ENCODE results near the gene FITM2. TPM values are rescaled to one million over a fixed set of nuclear protein-coding genes. Genes with fewer than 3 reads are reported as not detected.
"Not testable (repeated sequence)": the region's sequence is repeated elsewhere in the genome, so short reads cannot be mapped to it uniquely, and the experiment has no call there.

FITM2 gene
- polyA plus RNA-seq, 4 donors = 8.3 to 9.1 (median 8.7) TPM

- DNase-seq (ENCODE audit: low read depth in 4 of 4, low spot score in 3 of 4) = no peak
These were observed 23.3 kb upstream of the FITM2 start for GRCh38 chr20:44334306-44334705.

- DNase-seq (ENCODE audit: low read depth in 4 of 4, low spot score in 3 of 4) = no peak
These were observed 20.2 kb upstream of the FITM2 start for GRCh38 chr20:44331201-44331600.

DNA sequence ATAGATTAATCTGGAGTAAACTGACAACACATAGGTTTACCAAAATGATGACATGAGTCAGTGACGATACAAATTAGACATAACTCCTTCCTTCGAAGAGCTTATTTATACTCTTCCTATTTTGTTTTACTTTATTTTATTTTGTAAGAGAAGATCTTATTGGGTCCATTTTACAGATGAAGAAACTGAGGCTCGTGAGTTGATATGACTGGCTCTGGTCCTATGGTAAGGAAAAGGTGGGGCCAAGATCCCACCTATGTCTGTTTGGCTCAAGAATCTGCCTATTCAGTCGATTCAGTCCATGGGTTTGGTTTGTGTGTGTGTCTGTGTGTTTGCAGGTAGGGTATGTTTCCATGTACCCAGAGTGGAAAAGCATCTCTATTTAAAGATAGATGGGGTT is 17.4 kb upstream of the FITM2 start:
- no peak for DNase-seq (ENCODE audit: low read depth in 4 of 4, low spot score in 3 of 4)

DNA sequence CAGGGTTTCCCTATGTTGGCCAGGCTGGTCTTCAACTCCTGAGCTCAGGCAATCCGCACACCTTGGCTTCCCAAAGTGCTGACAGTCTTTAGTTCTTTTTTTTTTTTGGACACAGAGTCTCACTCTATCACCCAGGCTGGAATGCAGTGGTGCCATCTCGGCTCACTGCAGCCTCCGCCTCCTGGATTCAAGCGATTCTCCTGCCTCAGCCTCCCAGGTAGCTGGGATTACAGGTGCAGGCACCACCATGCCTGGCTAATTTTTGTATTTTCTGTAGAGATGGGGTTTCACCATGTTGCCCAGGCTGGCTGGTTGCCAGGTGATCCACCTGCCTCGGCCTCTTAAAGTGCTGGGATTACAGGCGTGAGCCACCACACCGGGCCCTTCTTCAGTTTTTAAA is 16.7 kb upstream of the FITM2 start:
- DNase-seq (ENCODE audit: low read depth in 4 of 4, low spot score in 3 of 4) = not testable (repeated sequence)

- DNase-seq (ENCODE audit: low read depth in 4 of 4, low spot score in 3 of 4) = no peak
These were observed 15.6 kb upstream of the FITM2 start for GRCh38 chr20:44326391-44327159.

DNA sequence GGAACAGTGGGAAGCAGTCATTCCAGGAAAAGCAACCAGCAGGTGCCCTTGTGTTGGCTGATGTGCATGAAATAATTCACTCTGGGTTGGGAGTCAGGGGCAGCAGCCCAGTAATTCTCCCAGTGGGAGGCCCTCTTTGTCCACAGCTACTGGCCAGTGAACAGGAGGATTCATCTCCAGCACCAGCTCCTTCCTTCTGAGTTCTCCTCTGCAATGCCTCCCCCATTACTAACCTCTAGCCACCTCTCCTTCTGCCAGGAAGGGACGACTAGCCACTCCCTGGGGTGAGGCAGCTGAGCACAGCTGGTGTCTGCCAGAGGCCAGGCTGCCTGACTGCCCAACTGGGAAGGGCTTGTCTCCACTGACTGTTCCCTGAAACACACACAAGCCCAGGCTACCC is 13.3 kb upstream of the FITM2 start:
- DNase-seq (ENCODE audit: low read depth in 4 of 4, low spot score in 3 of 4) = no peak

GRCh38 chr20:44319839-44320422 is 8.9 kb upstream of the FITM2 start:
- no peak for DNase-seq (ENCODE audit: low read depth in 4 of 4, low spot score in 3 of 4)

GRCh38 chr20:44314870-44315269 is 3.9 kb upstream of the FITM2 start:
- no peak for DNase-seq (ENCODE audit: low read depth in 4 of 4, low spot score in 3 of 4)

DNA sequence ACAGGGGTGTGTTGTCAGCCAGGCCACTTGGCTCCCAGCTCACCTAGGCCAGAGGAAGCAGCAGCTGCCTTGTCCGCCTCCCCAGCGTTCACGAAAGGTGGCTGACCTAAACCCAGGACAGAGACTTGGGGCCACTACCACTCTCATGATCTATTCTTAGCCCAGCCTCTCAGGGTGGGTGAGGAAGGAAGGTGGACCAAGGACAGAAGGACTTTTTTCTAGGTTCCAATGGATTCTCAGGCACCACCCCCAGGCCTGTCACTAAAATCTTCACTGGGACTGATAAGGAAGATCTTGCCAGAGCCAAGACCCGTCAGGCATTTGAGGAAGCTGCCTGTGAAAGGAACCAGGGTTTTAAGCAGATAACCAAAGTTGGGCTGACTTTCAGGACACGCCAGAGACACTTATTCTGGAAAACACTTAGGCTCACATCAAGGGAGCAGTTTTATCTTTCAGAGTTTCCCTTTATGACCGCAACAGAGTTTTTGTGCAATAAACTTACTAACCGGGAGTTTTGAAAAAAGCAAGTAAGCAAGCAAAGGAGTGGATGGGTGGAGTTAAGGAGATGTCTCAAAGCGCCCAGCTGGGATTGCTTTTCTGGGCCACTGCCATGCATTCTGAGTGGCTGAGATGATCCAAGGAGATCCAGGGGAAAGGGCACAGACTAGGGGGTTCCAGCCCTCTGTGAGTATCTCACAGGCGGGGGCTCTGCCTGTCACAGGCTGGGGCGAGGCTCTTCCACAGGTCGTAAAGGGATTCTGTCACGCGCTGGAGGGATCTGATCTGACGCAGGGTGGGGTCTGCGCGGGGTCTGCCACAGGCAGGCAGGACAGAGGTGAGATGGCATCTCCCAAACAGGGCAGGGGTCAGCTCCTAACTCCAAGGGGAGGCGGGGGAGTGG is 989 bp downstream of the FITM2 start:
- DNase-seq (ENCODE audit: low read depth in 4 of 4, low spot score in 3 of 4) = no peak

- DNase-seq (ENCODE audit: low read depth in 4 of 4, low spot score in 3 of 4) = no peak
These were observed 4.1 kb downstream of the FITM2 start for GRCh38 chr20:44306927-44307326.

DNA sequence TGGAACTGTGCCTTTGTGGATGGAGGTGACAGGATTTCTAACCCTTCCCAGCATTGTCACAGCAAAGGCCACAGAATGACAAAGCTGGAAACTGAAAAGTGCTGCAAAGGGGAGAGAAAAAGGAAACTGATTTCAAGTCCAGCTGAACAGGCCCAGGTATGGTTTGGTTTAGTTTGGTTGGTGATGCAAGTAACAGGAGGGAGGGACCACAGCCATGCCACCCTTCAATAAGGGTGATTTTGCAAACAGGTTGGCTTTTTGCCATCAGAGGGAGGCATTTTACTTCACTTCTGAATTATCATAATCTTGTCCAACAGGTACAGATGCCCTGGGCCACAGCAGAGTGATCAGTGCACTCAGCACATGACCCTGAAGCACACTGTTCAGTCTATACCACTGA is 6.6 kb downstream of the FITM2 start:
- DNase-seq (ENCODE audit: low read depth in 4 of 4, low spot score in 3 of 4) = no peak

DNA sequence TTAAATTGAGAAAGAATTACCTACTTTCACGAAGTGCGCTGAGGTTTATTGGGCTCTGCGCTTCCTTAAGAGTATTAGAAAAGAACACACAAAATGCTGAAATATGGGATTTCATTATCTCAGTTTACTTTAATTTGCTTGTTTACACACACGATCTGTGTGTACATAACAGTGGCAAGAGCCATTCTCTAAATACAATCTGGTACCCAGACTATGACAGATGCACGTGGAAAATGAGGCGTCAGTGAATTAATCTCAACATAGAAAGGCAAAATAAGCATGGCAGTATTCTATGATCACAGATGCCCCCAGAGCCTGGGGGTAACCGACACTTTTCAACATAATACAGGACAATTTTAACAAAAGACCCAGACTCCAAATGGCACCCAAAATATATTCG is 8.3 kb downstream of the FITM2 start:
- no peak for DNase-seq (ENCODE audit: low read depth in 4 of 4, low spot score in 3 of 4)

DNA sequence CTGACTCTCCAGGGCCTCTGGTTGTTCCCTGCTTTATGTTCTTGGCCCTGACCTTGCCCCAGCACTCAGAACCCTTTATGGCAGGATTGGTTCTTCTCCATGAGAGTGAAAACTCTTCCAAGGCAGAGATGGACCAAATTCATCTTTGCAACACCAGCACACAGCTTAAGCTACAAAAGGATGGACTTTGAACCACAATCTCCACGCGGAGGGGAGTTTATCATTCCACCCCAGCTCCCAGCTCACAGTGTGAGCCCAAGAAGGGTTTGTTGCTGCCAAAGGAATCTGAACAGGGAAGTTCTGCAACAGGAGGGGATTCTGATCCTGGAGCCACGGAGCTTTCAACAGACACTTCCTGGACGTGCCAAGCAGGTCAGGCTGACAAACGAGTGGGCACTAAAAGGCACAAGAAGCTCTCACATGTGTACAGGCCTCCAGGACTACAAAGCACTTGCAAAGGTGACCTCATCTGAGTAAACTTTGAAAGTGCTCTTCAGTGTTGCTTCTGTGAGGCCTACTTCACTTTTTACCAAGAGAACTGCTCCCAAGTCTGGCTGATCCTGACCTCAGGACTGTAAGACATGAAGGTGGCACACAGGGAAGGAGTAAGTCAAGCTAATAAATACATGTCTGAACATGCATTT is 8.9 kb downstream of the FITM2 start:
- DNase-seq (ENCODE audit: low read depth in 4 of 4, low spot score in 3 of 4) = no peak

DNA sequence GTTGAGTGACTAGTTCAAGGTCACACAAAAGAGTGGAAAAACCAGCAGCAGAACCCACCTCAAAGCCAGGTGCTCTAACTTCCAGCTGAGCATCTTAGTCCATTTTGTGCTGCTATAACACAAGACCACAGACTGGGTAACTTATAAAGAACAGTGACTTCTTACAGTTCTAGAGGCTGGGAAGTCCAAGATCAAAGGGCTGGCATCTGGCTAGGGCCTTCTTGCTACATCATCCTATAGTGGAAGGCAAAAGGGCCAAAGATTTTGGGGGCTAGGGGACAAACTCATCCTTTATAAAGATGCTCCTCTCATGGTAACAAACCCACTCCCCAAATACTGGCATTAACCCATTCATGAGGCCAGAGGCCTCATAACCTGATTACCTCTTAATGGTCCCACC is 9.7 kb downstream of the FITM2 start:
- no peak for DNase-seq (ENCODE audit: low read depth in 4 of 4, low spot score in 3 of 4)

GRCh38 chr20:44299011-44299535 is 11.9 kb downstream of the FITM2 start:
- not testable (repeated sequence) for DNase-seq (ENCODE audit: low read depth in 4 of 4, low spot score in 3 of 4)

DNA sequence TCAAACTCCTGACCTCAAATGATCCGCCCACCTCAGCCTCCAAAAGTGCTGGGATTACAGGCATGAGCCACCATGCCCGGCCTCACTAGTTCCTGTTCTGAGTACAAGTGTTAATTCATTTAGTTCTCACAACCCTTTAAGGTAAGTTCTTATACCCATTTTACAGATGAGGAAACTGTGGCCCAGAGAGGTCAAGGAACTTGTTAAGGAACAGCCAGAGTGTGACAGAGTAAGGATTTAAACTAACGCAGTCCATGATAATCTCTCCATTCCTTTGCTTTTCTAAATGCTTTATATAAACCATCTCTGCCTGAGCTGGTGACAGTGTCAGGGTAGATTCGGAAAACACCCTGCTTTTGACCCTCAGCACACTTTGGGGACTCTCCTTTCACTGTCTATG is 13.3 kb downstream of the FITM2 start:
- DNase-seq (ENCODE audit: low read depth in 4 of 4, low spot score in 3 of 4) = no peak

DNA sequence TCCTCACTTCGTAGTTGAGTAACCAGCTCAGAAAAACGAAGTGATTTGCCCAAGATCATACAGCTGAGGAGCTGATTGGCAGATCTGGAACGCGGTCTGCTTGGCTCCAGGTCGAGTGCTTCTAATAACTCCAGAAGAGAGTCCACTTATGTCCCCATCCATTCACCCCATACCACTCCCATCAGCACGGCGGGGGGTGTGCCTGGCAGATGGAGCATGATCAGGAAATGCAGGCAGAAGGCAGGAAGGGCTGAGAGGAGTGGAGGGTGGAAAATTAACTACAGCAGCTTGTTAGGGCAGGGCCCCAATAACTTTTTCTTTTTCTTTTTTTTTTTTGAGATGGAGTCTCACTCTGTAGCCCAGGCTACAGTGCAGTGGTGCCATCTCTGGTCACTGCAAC is 15.0 kb downstream of the FITM2 start:
- no peak for DNase-seq (ENCODE audit: low read depth in 4 of 4, low spot score in 3 of 4)

GRCh38 chr20:44291754-44292153 is 19.2 kb downstream of the FITM2 start:
- DNase-seq (ENCODE audit: low read depth in 4 of 4, low spot score in 3 of 4) = no peak

GRCh38 chr20:44288252-44288651 is 22.8 kb downstream of the FITM2 start:
- DNase-seq (ENCODE audit: low read depth in 4 of 4, low spot score in 3 of 4) = no peak

DNA sequence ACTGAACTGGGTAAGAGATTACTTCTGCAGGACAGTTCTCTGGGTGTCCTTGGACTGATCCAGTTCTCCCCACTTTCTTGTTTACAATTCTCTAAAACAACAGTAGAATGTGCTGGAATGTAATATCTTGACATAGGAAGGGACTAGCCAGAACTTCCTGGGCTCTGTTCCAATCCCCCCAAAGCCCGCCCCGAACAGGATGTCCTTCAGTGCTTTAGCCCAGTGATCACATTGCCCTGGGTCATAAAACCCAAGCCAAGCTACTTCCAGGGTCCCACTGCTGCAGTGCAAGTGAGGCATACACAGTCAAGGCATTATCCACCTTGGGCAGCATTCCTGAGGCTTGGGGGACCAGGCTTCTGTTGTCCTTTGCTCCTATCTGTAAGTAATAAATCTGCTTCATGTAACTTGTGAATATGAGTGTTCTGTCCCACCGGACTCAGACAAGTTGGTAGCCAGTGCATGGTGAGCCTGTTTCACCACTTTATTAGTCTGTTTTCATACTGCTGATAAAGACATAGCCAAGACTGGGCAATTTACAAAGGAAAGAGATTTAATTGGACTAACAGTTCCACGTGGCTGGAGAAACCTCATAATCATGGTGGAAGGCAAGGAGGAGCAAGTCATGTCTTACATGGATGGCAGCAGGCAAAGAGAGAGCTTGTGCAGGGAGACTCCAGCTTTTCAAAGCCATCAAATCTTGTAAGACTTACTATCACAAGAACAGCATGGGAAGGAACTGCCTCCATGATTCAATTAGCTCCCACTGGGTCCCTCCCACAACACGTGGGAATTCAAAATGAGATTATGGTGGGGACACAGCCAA is 23.5 kb downstream of the FITM2 start:
- DNase-seq (ENCODE audit: low read depth in 4 of 4, low spot score in 3 of 4) = no peak
